Natural killer cell treated with Interleukin-12 subunit alpha and Interleukin-12 subunit beta and Interleukin-15 and Interleukin-18, amount 100 ng/mL, for 72 hours (primary cell): Measurements from ENCODE around the gene UBE2D1. TPM values are rescaled to one million over a fixed set of nuclear protein-coding genes. Genes with fewer than 3 reads are reported as not detected.

Experiments
- ATAC-seq, 2 donors: fragments of 150-1000 bp; cut with Tn5 transposase in 1 of 2; sonication (Bioruptor Pico), chemical (Tn5 transposase) in 1 of 2; 2 replicates each; pipeline ENCODE4 v1.10.0; 2021
- DNase-seq: peaks from one replicate; pipeline ENCODE4 v3.0.0; 2022; ENCODE audit warnings: low spot score
- H3K27ac Mint-ChIP-seq, 2 donors: 1 replicate in 1 of 2; 2 replicates in 1 of 2; pipeline ENCODE4 v1.8.0; 2022; ENCODE audit warnings: mixed read lengths in 2 of 2, mild to moderate bottlenecking in 1 of 2, moderate library complexity in 1 of 2
- H3K27me3 Mint-ChIP-seq, 2 donors: 1 replicate in 1 of 2; 2 replicates in 1 of 2; pipeline ENCODE4 v1.8.0; 2022; ENCODE audit warnings: mixed read lengths in 2 of 2
- H3K36me3 Mint-ChIP-seq: one replicate; pipeline ENCODE4 v1.8.0; 2022; ENCODE audit warnings: mixed read lengths
- H3K4me1 Mint-ChIP-seq, 2 donors: 1 replicate in 1 of 2; 2 replicates in 1 of 2; pipeline ENCODE4 v1.8.0; 2022; ENCODE audit warnings: low read depth in 2 of 2, mixed read lengths in 2 of 2, mild to moderate bottlenecking in 1 of 2
- H3K4me3 Mint-ChIP-seq: one replicate; pipeline ENCODE4 v1.8.0; 2022; ENCODE audit warnings: mixed read lengths
- H3K9me3 Mint-ChIP-seq: 2 replicates; pipeline ENCODE4 v1.8.0; 2022; ENCODE audit warnings: mixed read lengths
- total RNA-seq, 2 donors: library from RNA; stranded (reverse); gene quantifications; one replicate each; pipeline ENCODE4 v1.2.3, GENCODE V29; 2022

UBE2D1 gene
- total RNA-seq = 10 to 100 TPM; 12.7 to 14.6 TPM

DNA sequence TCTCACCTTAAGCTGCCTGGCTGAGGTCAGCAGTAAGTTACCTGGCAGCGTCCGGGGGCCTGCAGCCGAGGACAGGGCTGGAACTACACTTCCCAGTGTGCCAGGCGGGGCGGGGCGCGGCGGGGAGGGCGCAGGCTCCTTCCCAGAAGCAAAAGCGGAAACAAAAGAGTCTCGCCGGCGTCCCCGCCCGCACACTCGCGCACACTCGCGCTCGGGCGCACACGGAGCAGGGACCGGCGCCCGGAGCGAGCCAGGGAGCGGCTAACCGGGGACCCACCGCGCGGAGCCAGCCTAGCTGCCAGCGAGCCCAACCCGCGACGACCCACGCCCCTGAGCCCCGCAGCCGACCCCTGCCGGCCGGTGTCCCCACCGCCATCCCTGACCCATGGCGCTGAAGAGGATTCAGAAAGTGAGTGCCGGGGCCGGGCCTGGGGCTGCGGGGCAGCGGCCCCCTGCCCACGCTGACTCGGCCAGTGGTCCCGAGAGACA lies at the start of gene UBE2D1:
UBE2D1 (plus strand) TSS at position 190 of the 489 bp plus-strand sequence; CDS start at position 386, 196 bp downstream.
- Mint-ChIP-seq H3K9me3 (no peaks in the 10 kb centered on the region), H3K4me1 (peaks cover 20% of the 10 kb centered on the region in 2 donors), H3K27ac (peak within 1 kb of the TSS; percentile 50 to 92), H3K4me3 (peak within 1 kb of the TSS; percentile 96), H3K36me3 (no peaks in the 10 kb centered on the region), H3K27me3 (peaks cover 15 to 17% of the 10 kb centered on the region in 2 donors)
- DNase-seq (peak; percentile 87), ATAC-seq (peak; percentile 96 to 97)

DNA sequence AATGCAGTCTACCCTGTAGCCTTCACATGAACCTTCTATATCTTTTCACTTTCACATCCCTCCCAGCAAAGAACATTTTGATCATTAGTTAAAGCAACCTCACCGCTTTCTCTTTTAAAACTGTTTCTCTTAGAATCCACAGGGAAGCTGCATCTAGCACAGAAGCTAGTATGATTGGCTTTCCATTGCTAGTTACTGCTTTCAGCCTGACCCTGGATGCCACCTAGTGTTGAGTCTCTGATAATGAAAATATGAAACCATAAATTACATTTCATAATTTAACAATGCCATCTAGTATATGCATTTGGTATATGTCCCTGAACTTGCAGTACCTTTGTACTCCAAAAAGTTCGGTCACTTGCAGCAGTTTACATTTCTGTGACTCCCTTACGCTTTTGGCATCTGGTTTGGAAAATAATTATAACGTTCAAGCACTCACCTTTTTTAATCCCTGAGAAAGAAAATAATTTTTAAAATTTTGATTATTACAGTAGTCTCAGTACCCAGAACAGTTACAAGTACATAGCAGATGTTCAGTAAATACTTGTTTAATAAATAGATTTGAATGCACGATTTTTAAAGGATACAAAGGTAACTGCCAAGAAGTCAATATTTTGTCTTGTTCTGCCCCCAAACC lies 43.1 kb upstream of the UBE2D1 start:
- H3K36me3 Mint-ChIP-seq = no peaks in the 10 kb centered on the region
- H3K9me3 Mint-ChIP-seq = no peaks in the 10 kb centered on the region
- peak; percentile 50 to 58 for ATAC-seq

GRCh38 chr10:58293989-58294388 lies 40.8 kb upstream of the UBE2D1 start:
- no peaks in the 10 kb centered on the region for H3K27me3 Mint-ChIP-seq
- no peaks in the 10 kb centered on the region for H3K36me3 Mint-ChIP-seq
- no peak for ATAC-seq
- H3K4me1 Mint-ChIP-seq = peaks cover 0 to 2% of the 10 kb centered on the region in 2 donors
- no peak overlapping the region for H3K27ac Mint-ChIP-seq
- H3K4me3 Mint-ChIP-seq = no peak overlapping the region
- DNase-seq = no peak
- no peaks in the 10 kb centered on the region for H3K9me3 Mint-ChIP-seq

More for the DNA sequence above, 43.1 kb upstream of the UBE2D1 start:
- H3K4me3 Mint-ChIP-seq = no peak overlapping the region
- H3K4me1 Mint-ChIP-seq = peaks cover 0 to 2% of the 10 kb centered on the region in 2 donors
- H3K27ac Mint-ChIP-seq = peak overlapping the region in 1 of 2 donors; percentile 2
- peak; percentile 65 for DNase-seq
- H3K27me3 Mint-ChIP-seq = no peaks in the 10 kb centered on the region

DNA sequence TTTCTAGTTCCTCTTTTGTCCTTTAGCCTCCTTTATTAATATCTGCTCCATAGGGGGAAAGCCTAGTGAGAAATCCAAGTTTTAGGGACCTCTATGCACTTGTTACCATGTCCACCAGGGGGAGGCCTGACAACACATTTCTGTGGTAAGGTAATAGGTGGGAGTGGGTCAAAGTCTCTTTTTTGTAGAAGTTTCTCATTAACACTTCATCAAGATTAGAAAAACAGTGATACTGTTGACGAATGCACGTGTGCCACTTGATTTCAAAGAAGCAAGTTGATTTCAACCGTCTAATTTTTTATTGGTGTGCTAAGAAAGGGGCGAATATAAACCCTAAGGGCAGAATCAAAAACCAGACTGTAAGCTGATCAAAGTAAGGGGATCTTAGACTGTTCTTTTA lies 35.2 kb upstream of the UBE2D1 start:
- DNase-seq = peak; percentile 64
- no peak overlapping the region for H3K4me3 Mint-ChIP-seq
- no peaks in the 10 kb centered on the region for H3K4me1 Mint-ChIP-seq
- H3K27ac Mint-ChIP-seq = no peak overlapping the region
- peaks cover 20 to 35% of the 10 kb centered on the region in 2 donors for H3K27me3 Mint-ChIP-seq
- ATAC-seq = peak; percentile 63 to 75
- H3K9me3 Mint-ChIP-seq = no peaks in the 10 kb centered on the region
- no peaks in the 10 kb centered on the region for H3K36me3 Mint-ChIP-seq

GRCh38 chr10:58300676-58301075 lies 34.1 kb upstream of the UBE2D1 start:
- Mint-ChIP-seq H3K36me3 (no peaks in the 10 kb centered on the region), H3K27me3 (peaks cover 20 to 35% of the 10 kb centered on the region in 2 donors), H3K4me3 (no peak overlapping the region), H3K4me1 (no peaks in the 10 kb centered on the region), H3K27ac (no peak overlapping the region), H3K9me3 (no peaks in the 10 kb centered on the region)
- ATAC-seq (no peak), DNase-seq (no peak)

DNA sequence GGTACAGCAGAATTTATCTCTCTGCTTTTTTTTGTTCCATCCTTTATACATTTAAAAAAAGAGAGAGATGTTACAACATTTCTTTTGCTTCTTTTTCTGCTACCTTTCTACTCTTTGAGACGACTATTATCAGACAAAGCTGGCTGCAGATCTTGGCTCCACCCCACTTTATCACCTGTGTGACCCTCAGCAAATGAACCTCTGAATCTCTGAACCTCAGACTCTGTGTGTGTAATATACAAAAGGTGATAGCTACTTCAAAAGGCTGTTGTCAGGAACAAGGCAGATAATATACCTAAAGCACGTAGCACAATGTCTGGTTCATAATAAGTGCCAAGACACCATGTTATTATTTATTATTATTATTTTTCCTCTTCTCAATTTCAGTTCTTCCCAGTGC lies 32.6 kb upstream of the UBE2D1 start:
- no peak for DNase-seq
- no peak for ATAC-seq
- H3K27me3 Mint-ChIP-seq = peaks cover 25 to 44% of the 10 kb centered on the region in 2 donors
- no peaks in the 10 kb centered on the region for H3K36me3 Mint-ChIP-seq
- no peaks in the 10 kb centered on the region for H3K9me3 Mint-ChIP-seq
- H3K4me1 Mint-ChIP-seq = no peaks in the 10 kb centered on the region
- H3K27ac Mint-ChIP-seq = no peak overlapping the region
- H3K4me3 Mint-ChIP-seq = no peak overlapping the region

DNA sequence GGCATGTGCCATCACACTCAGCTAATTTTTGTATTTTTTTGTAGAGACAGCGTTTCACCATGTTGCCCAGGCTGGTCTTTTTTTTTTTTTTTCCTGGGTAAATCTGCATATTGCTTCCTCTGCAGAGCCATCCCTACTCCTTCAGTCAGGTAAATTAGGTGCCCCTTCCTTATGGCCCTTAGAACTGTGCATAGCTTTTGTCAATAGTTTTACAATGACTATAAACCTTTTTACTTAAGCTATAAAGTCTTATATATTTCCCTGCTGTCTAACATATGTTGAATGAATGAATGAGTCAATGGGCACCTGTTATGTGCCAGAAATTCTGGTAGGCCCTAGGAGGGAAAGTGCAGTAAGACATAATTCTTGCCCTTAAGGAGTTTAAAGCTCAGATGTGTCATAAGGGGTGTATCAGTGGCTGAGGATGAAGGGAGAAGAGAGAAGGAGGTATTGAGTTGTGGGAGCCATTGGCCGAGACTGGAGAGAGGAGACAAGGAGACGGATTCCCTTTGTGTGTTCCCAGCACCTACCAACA lies 30.6 kb upstream of the UBE2D1 start:
- ATAC-seq (no peak), DNase-seq (no peak)
- no peaks in the 10 kb centered on the region for H3K36me3 Mint-ChIP-seq
- H3K27ac Mint-ChIP-seq = no peak overlapping the region
- peaks cover 33 to 59% of the 10 kb centered on the region in 2 donors for H3K27me3 Mint-ChIP-seq
- H3K4me1 Mint-ChIP-seq = no peaks in the 10 kb centered on the region
- no peak overlapping the region for H3K4me3 Mint-ChIP-seq
- H3K9me3 Mint-ChIP-seq = no peaks in the 10 kb centered on the region

DNA sequence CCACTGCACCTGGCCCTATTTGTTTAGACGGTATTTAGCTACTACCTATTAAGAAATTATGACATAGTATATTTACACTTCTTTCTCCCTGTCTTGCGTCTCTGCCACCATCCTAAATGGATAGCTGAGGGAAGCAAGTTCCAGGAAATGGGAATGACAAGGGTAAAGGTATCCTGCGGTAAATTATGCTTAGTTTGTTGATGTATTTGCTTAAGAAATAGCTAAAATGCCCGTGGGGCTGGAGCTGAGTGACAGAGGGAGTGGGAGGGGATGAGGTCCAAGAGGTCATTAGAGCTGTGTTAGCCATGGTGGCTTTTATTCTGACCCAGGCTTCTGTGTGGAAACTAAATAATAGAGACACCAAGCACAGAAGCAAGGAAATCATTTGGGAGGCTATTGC lies 29.0 kb upstream of the UBE2D1 start:
- Mint-ChIP-seq H3K4me3 (no peak overlapping the region), H3K27ac (no peak overlapping the region), H3K9me3 (no peaks in the 10 kb centered on the region), H3K4me1 (no peaks in the 10 kb centered on the region), H3K36me3 (no peaks in the 10 kb centered on the region), H3K27me3 (peaks cover 40 to 72% of the 10 kb centered on the region in 2 donors)
- ATAC-seq = no peak
- no peak for DNase-seq

DNA sequence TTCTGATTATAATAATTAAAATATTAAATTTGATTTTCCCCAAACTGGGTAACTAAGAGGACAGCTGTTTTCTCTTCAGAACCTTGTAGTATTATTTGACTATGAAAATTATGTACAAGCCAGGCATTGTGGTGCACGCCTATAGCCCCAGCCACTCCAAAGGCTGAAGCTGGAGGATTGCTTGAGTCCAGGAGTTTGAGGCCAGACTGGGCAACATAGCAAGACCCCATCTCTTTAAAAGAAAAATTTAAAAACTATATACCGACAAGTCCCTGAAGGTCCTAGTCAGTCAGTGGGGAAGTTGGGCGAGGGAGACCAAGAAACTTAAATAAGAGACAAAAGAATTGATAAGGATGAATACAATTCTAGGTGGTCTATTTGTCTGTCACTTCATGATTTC lies 27.1 kb upstream of the UBE2D1 start:
- Mint-ChIP-seq H3K36me3 (no peaks in the 10 kb centered on the region), H3K27ac (no peak overlapping the region), H3K4me1 (no peaks in the 10 kb centered on the region), H3K9me3 (no peaks in the 10 kb centered on the region), H3K4me3 (no peak overlapping the region), H3K27me3 (peaks cover 32 to 55% of the 10 kb centered on the region in 2 donors)
- ATAC-seq = no peak
- no peak for DNase-seq

DNA sequence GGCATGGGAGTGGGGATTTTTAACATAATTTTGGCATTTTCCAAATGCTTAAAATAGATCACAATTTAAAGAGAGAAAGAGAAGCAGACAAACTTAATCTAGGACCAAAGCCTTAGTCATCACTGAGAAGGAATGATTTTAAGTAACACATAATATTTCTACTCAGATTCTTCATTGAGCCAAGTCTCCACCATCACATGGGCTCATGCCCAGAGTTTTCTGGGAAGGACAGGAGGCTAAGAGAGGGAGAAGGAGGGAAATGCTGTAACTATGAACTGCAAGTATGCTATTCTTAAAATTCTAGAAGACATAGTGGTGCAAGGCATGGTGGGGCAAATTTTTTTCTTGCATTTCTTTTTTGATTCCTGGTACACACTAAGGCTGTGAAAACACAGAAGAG lies 23.8 kb upstream of the UBE2D1 start:
- no peaks in the 10 kb centered on the region for H3K36me3 Mint-ChIP-seq
- no peak for DNase-seq
- H3K27me3 Mint-ChIP-seq = peaks cover 27 to 34% of the 10 kb centered on the region in 2 donors
- ATAC-seq = no peak
- no peaks in the 10 kb centered on the region for H3K4me1 Mint-ChIP-seq
- H3K9me3 Mint-ChIP-seq = no peaks in the 10 kb centered on the region
- no peak overlapping the region for H3K4me3 Mint-ChIP-seq
- H3K27ac Mint-ChIP-seq = no peak overlapping the region

- no peak for DNase-seq
- H3K4me3 Mint-ChIP-seq = no peak overlapping the region
- H3K27me3 Mint-ChIP-seq = peaks cover 19 to 23% of the 10 kb centered on the region in 2 donors
- no peak overlapping the region for H3K27ac Mint-ChIP-seq
- no peaks in the 10 kb centered on the region for H3K9me3 Mint-ChIP-seq
- H3K36me3 Mint-ChIP-seq = no peaks in the 10 kb centered on the region
- no peaks in the 10 kb centered on the region for H3K4me1 Mint-ChIP-seq
- ATAC-seq = no peak
Observed at GRCh38 chr10:58316874-58317273, 17.9 kb upstream of the UBE2D1 start.

- Mint-ChIP-seq H3K9me3 (no peaks in the 10 kb centered on the region), H3K4me3 (no peak overlapping the region), H3K27me3 (peaks cover 19 to 23% of the 10 kb centered on the region in 2 donors), H3K36me3 (no peaks in the 10 kb centered on the region), H3K27ac (no peak overlapping the region), H3K4me1 (peaks cover 7 to 9% of the 10 kb centered on the region in 2 donors)
- ATAC-seq (no peak), DNase-seq (no peak)
Observed at GRCh38 chr10:58318346-58318745, 16.5 kb upstream of the UBE2D1 start.

GRCh38 chr10:58319599-58319998 lies 15.2 kb upstream of the UBE2D1 start:
- no peaks in the 10 kb centered on the region for H3K9me3 Mint-ChIP-seq
- H3K27me3 Mint-ChIP-seq = peaks cover 17 to 23% of the 10 kb centered on the region in 2 donors

DNA sequence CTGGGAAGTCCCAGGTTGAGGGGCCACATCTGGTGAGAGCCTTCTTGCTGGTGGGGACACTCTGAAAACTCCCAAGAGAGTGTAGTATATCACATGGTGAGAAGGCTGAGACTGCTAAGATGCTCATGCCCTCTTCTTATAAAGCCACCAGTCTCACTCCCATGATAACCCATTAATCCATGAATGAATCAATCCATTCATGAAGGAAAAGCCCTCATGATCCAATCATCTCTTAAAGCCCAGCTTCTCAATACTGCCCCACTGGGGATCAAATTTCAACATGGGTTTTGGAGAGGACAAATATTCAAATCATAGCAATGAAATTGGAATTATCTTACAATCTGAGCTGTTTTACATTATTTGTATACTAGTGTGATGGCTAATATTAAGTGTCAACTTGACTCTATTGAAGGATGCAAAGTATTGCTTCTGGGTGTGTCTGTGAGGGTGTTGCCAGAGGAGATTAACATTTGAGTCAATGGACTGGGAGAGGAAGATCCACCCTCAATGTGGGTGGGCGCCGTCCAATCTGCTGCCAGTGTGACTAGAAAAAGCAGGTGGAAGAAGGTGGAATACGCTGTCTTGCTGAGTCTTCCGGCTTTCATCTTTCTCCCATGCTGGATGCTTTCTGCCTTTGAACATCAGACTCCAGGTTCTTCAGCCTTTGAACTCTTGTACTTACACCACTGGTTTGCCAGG lies 14.3 kb upstream of the UBE2D1 start:
- Mint-ChIP-seq H3K4me1 (peaks cover 7 to 9% of the 10 kb centered on the region in 2 donors), H3K9me3 (no peaks in the 10 kb centered on the region), H3K36me3 (no peaks in the 10 kb centered on the region), H3K4me3 (no peak overlapping the region), H3K27ac (no peak overlapping the region), H3K27me3 (peaks cover 13 to 23% of the 10 kb centered on the region in 2 donors)
- ATAC-seq = no peak
- no peak for DNase-seq

More at GRCh38 chr10:58319599-58319998, 15.2 kb upstream of the UBE2D1 start:
- Mint-ChIP-seq H3K4me3 (no peak overlapping the region), H3K36me3 (no peaks in the 10 kb centered on the region), H3K4me1 (peaks cover 7 to 9% of the 10 kb centered on the region in 2 donors), H3K27ac (no peak overlapping the region)
- no peak for DNase-seq
- no peak for ATAC-seq
